Measurements from ENCODE around the gene DCTN3. TPM values are rescaled to one million over a fixed set of nuclear protein-coding genes. Genes with fewer than 3 reads are reported as not detected.

The DCTN3 gene
- total and polyA plus RNA-seq, 9 of the 15 experiments (the other 6 are each of a cell fraction or from before 2014, with no cell fraction given) = 11.0 to 51.0 (median 41.9) TPM

DNA sequence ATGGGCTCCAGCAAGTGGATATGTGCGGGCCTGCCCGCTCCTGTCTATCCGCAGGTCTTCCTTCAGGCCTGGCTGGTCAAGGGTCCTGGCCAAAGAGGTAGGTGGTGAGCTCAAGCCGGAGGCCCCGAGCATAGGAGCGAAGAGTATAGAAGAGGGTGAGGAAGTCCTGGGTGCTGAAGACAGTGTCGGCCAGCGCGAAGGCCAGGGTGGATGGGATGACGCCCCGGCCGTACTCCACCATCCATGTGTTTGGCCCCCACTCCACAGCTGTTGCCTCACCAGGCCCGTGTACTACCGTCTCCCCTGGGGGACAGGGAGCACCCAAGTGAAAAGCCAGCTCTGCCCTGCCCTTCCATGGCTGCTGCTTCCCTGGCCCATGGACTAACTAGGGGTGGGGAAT, 15.3 kb upstream of the DCTN3 start:
- Histone ChIP-seq H3K4me3 (peak overlapping the region; percentile 12; the same call in 1 of the 2 replicates), H2AFZ (ENCODE audit: low read depth, low read length) (no peak overlapping the region), H3K27me3 (ENCODE audit: control insufficient read depth in 2 of 2, insufficient read depth in 2 of 2, low read length in 2 of 2) (peaks cover 0 to 3% of the 10 kb centered on the region in 2 experiments; a peak in 2 of 5 replicates), H4K20me1 (replicated peaks; ENCODE audit: control insufficient read depth, insufficient read depth, low read length) (0 out of 2 replicates have a peak, but pooled peaks cover 4% of the 10 kb centered on the region), H3K9ac (ENCODE audit: insufficient read depth in 1 of 2, low read depth in 2 of 2, low read length in 2 of 2) (peak overlapping the region in 1 of 2 experiments; percentile 77; a peak in 2 of 4 replicates), H3K79me2 (ENCODE audit: control insufficient read depth, insufficient read depth, low read length) (peaks cover 18% of the 10 kb centered on the region), H3K4me1 (replicated peaks in 1 of 2; ENCODE audit: control insufficient read depth in 2 of 2, insufficient read depth in 2 of 2, low read length in 2 of 2) (peaks cover 5 to 23% of the 10 kb centered on the region in 2 experiments; a peak in 4 of 5 replicates), H3K27ac (ENCODE audit: extremely low read depth, low read depth, low read length) (no peak overlapping the region), H3K9me1 (ENCODE audit: control insufficient read depth, insufficient read depth, low read length) (no peaks in the 10 kb centered on the region), H3K36me3 (ENCODE audit: control insufficient read depth, insufficient read depth, low read length) (peaks cover 14% of the 10 kb centered on the region; the same call in 1 of the 3 replicates), H3K4me2 (ENCODE audit: insufficient read depth, low read length) (no peak overlapping the region), H3K9me3 (replicated peaks; ENCODE audit: control insufficient read depth, insufficient read depth, low read depth, low read length) (no peaks in the 10 kb centered on the region)
- ChIA-PET CTCF (ENCODE audit: low intra/inter-chr PET ratio) (no interaction called here), POLR2A (interaction anchor here (0.6 to 1.7 kb wide), 5 partner anchors 11 to 300 kb away, joined by 3 to 6 read pairs (median 4); partner anchors contain the start of gene GALT)
- DNase-seq (ENCODE audit: extremely low read depth in 1 of 4, low spot score in 3 of 4) = no peak
- BruUV-seq (replicated peaks) = no TSS peak
- in situ Hi-C loops (cut with MboI) (no loop called here), intact Hi-C loops (cut with micrococcal nuclease) (no loop called here)
- ATAC-seq = no peak
- 90% methylated on average over 6 of the region's 14 CpGs for WGBS (ENCODE audit: insufficient coverage, low coverage, missing lambda C conversion rate)
- FAIRE-seq = no peak
- TF ChIP-seq, protein P1, sequence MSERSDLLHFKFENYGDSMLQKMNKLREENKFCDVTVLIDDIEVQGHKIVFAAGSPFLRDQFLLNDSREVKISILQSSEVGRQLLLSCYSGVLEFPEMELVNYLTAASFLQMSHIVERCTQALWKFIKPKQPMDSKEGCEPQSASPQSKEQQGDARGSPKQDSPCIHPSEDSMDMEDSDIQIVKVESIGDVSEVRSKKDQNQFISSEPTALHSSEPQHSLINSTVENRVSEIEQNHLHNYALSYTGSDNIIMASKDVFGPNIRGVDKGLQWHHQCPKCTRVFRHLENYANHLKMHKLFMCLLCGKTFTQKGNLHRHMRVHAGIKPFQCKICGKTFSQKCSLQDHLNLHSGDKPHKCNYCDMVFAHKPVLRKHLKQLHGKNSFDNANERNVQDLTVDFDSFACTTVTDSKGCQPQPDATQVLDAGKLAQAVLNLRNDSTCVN (CRISPR knock-in tag; IDR thresholded peaks at IDR 0.05) = no peak
- TF ChIP-seq POLR2G (IDR thresholded peaks at IDR 0.05; ENCODE audit: low read depth, low read length) = no peak
- TF ChIP-seq POLR3G (IDR thresholded peaks at IDR 0.05; ENCODE audit: extremely low read depth, insufficient read length, insufficient replicate concordance) = no peak
- TF ChIP-seq TAF7 (tag; IDR thresholded peaks at IDR 0.05) = no peak
- no peak for TF ChIP-seq CEBPB (tag; IDR thresholded peaks at IDR 0.05)
- no peak for TF ChIP-seq LARP7 (IDR thresholded peaks at IDR 0.05)
- TF ChIP-seq THRB (CRISPR knock-in tag; conservative IDR thresholded peaks at IDR 0.05) = no peak
- TF ChIP-seq ZC3H4 (CRISPR knock-in tag; IDR thresholded peaks at IDR 0.05; ENCODE audit: borderline replicate concordance) = no peak
- no peak for TF ChIP-seq MNT (conservative IDR thresholded peaks at IDR 0.05)
- TF ChIP-seq MED1 (CRISPR knock-in tag; IDR thresholded peaks at IDR 0.05; ENCODE audit: borderline replicate concordance) = no peak
- TF ChIP-seq SMC3 (conservative IDR thresholded peaks at IDR 0.05; ENCODE audit: insufficient read depth, low read depth, low read length) = no peak
- no peak for TF ChIP-seq PML (IDR thresholded peaks at IDR 0.05; ENCODE audit: low read length)
- TF ChIP-seq GATA2 (CRISPR knock-in tag; IDR thresholded peaks at IDR 0.05) = no peak
- TF ChIP-seq, protein P2, sequence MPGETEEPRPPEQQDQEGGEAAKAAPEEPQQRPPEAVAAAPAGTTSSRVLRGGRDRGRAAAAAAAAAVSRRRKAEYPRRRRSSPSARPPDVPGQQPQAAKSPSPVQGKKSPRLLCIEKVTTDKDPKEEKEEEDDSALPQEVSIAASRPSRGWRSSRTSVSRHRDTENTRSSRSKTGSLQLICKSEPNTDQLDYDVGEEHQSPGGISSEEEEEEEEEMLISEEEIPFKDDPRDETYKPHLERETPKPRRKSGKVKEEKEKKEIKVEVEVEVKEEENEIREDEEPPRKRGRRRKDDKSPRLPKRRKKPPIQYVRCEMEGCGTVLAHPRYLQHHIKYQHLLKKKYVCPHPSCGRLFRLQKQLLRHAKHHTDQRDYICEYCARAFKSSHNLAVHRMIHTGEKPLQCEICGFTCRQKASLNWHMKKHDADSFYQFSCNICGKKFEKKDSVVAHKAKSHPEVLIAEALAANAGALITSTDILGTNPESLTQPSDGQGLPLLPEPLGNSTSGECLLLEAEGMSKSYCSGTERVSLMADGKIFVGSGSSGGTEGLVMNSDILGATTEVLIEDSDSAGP (CRISPR knock-in tag; IDR thresholded peaks at IDR 0.05) = no peak
- TF ChIP-seq ZNF140 (CRISPR knock-in tag; IDR thresholded peaks at IDR 0.05) = no peak
- no peak for TF ChIP-seq ID3 (CRISPR knock-in tag; IDR thresholded peaks at IDR 0.05)
- TF ChIP-seq ID3 (tag; IDR thresholded peaks at IDR 0.05) = no peak

Measured in K562 (cell line).